ENCODE results near the gene SELENOP. TPM values are rescaled to one million over a fixed set of nuclear protein-coding genes. Genes with fewer than 3 reads are reported as not detected.

SELENOP gene
- total and polyA plus RNA-seq, 9 of the 15 experiments (the other 6 are each of a cell fraction or from before 2014, with no cell fraction given), result 3.2 to 6.3 (median 4.5) TPM

DNA sequence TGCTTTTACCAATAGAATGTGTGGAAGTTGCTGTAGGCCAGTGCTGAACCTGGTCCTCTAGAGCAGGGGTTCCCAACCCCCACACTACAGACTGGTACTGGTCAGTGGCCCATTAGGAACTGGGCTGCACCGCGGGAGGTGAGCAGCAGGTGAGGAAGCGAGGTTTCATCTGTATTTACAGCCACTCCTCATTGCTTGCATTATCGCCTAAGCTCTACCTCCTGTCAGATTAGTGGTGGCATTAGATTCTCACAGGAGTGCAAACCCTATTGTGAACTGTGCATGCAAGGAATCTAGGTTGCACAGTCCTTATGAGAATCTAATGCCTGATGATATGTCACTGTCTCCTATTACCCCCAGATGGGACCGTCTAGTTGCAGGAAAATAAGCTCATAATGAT lies 61.2 kb downstream of the SELENOP start (continued):
- TF ChIP-seq HNRNPK (IDR thresholded peaks at IDR 0.05; ENCODE audit: low read depth, low read length, poor library complexity, severe bottlenecking), result no peak
- no peak for TF ChIP-seq PHF8 (IDR thresholded peaks at IDR 0.05; ENCODE audit: borderline replicate concordance, low read length)
- TF ChIP-seq NFATC3 (IDR thresholded peaks at IDR 0.05), result no peak
- no peak for TF ChIP-seq ELF2 (CRISPR knock-in tag; IDR thresholded peaks at IDR 0.05)
- TF ChIP-seq CHD1 (IDR thresholded peaks at IDR 0.05; ENCODE audit: low read length), result no peak
- no peak for TF ChIP-seq CBX8 (IDR thresholded peaks at IDR 0.05; ENCODE audit: borderline replicate concordance, extremely low read depth, low read depth, low read length, poor library complexity, severe bottlenecking)
- TF ChIP-seq, protein P1, sequence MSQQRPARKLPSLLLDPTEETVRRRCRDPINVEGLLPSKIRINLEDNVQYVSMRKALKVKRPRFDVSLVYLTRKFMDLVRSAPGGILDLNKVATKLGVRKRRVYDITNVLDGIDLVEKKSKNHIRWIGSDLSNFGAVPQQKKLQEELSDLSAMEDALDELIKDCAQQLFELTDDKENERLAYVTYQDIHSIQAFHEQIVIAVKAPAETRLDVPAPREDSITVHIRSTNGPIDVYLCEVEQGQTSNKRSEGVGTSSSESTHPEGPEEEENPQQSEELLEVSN (IDR thresholded peaks at IDR 0.05; ENCODE audit: borderline replicate concordance in 1 of 2, extremely low read depth in 1 of 2, insufficient read depth in 1 of 2, insufficient read length in 1 of 2, low read depth in 1 of 2, low read length in 1 of 2, poor library complexity in 1 of 2, severe bottlenecking in 1 of 2), result no peak
- TF ChIP-seq BDP1 (IDR thresholded peaks at IDR 0.05; ENCODE audit: insufficient read depth, insufficient read length), result no peak

Other genes with a start within 250 kb of the SELENOP start
- gene CCDC152, start 55.1 kb downstream of the SELENOP start, total RNA-seq (2014; rRNA removed), result 3.0 and 3.6 TPM in 2 replicates
- 7.3 and 7.8 TPM in 2 replicates for gene CCDC152, start 55.1 kb downstream of the SELENOP start, total RNA-seq (2014; rRNA removed; fragmentation: Illumina TruSeq; extraction: Trizol)
- gene CCDC152, start 55.1 kb downstream of the SELENOP start, total RNA-seq (2015; rRNA removed; fragmentation: Illumina TruSeq; extraction: Trizol), result 3.8 and 4.5 TPM in 2 replicates
- gene CCDC152, start 55.1 kb downstream of the SELENOP start, total RNA-seq (2021), result 4.7 and 5.1 TPM in 2 replicates
- 1.3 and 2.5 TPM in 2 replicates for gene CCDC152, start 55.1 kb downstream of the SELENOP start, polyA plus RNA-seq (2011; rRNA removed)
- 5.4 and 6.7 TPM in 2 replicates for gene CCDC152, start 55.1 kb downstream of the SELENOP start, polyA plus RNA-seq (2014; fragmentation: Illumina TruSeq; extraction: Trizol)
- gene CCDC152, start 55.1 kb downstream of the SELENOP start, polyA plus RNA-seq (2014; fragmentation: Nextera tagmentation; extraction: Ambion mirVana), result 10 to 100 TPM; 11.0 to 11.6 TPM
- gene CCDC152, start 55.1 kb downstream of the SELENOP start, polyA plus RNA-seq (2014; rRNA removed), result 3.9 and 4.0 TPM in 2 replicates
- 3.4 and 3.5 TPM in 2 replicates for gene ANXA2R, start 228.4 kb upstream of the SELENOP start, total RNA-seq (2014; rRNA removed)
- gene ANXA2R, start 228.4 kb upstream of the SELENOP start, total RNA-seq (2014; rRNA removed; fragmentation: Illumina TruSeq; extraction: Trizol), result 2.8 and 3.4 TPM in 2 replicates
- 3.4 and 3.5 TPM in 2 replicates for gene ANXA2R, start 228.4 kb upstream of the SELENOP start, total RNA-seq (2015; rRNA removed; fragmentation: Illumina TruSeq; extraction: Trizol)
- gene ANXA2R, start 228.4 kb upstream of the SELENOP start, total RNA-seq (2021), result 3.9 and 4.3 TPM in 2 replicates
- 2.3 and 2.7 TPM in 2 replicates for gene ANXA2R, start 228.4 kb upstream of the SELENOP start, polyA plus RNA-seq (2011; rRNA removed)
- 2.3 and 3.4 TPM in 2 replicates for gene ANXA2R, start 228.4 kb upstream of the SELENOP start, polyA plus RNA-seq (2014; fragmentation: Illumina TruSeq; extraction: Trizol)
- 1 to 10 TPM; 2.1 to 3.5 TPM for gene ANXA2R, start 228.4 kb upstream of the SELENOP start, polyA plus RNA-seq (2014; fragmentation: Nextera tagmentation; extraction: Ambion mirVana)
- 4.8 and 7.5 TPM in 2 replicates for gene ANXA2R, start 228.4 kb upstream of the SELENOP start, polyA plus RNA-seq (2014; rRNA removed)

Measured in K562 (cell line).